Mesenchymal stem cell (in vitro differentiated cells and primary cell): ENCODE data around the gene ZNF791.

Experiments used
- DNase-seq: peaks from one replicate; pipeline ENCODE4 v3.0.0-alpha.2; 2013
- H2AFZ ChIP-seq: one replicate; pipeline ENCODE4 v1.6.1; 2013; ENCODE audit warnings: low read depth, mild to moderate bottlenecking, control low read depth, inconsistent platforms, low read length, moderate library complexity
- H2AK5ac ChIP-seq: 2 replicates; pipeline ENCODE4 v1.6.1; 2013; ENCODE audit warnings: low read length, moderate library complexity, mild to moderate bottlenecking, inconsistent platforms; ENCODE audit not compliant: severe bottlenecking
- H2BK120ac ChIP-seq: one replicate; pipeline ENCODE4 v1.6.1; 2013; ENCODE audit warnings: low read depth, mild to moderate bottlenecking, inconsistent platforms, low read length, moderate library complexity
- H2BK12ac ChIP-seq, 2 experiments: one replicate each; pipeline ENCODE4 v1.6.1; 2013; ENCODE audit warnings: inconsistent platforms in 2 of 2, low read length in 2 of 2, mild to moderate bottlenecking in 2 of 2, moderate library complexity in 2 of 2, control low read depth in 1 of 2
- H2BK15ac ChIP-seq: one replicate; pipeline ENCODE4 v1.6.1; 2013; ENCODE audit warnings: mild to moderate bottlenecking, low read depth, inconsistent platforms; ENCODE audit not compliant: poor library complexity, severe bottlenecking
- H2BK5ac ChIP-seq: 2 replicates; pipeline ENCODE4 v1.6.1; 2013; ENCODE audit warnings: low read depth, mild to moderate bottlenecking, low read length, control low read depth, inconsistent platforms; ENCODE audit not compliant: poor library complexity, severe bottlenecking
- H3K14ac ChIP-seq, 2 experiments: one replicate each; pipeline ENCODE4 v1.6.1; 2013; ENCODE audit warnings: inconsistent platforms in 2 of 2, low read length in 2 of 2, control low read depth in 1 of 2, mild to moderate bottlenecking in 1 of 2, moderate library complexity in 1 of 2
- H3K18ac ChIP-seq, 2 experiments: one replicate each; pipeline ENCODE4 v1.6.1; 2013; ENCODE audit warnings: inconsistent platforms in 2 of 2, low read length in 2 of 2, control low read depth in 1 of 2, low read depth in 1 of 2, mild to moderate bottlenecking in 1 of 2
- H3K23ac ChIP-seq, 2 experiments: one replicate each; pipeline ENCODE4 v1.6.1; 2013; ENCODE audit warnings: inconsistent platforms in 2 of 2, low read length in 2 of 2, mild to moderate bottlenecking in 2 of 2, moderate library complexity in 2 of 2, control low read depth in 1 of 2
- H3K27ac ChIP-seq: 2 replicates; pipeline ENCODE4 v1.5.1; 2013; ENCODE audit warnings: mild to moderate bottlenecking, moderate library complexity, low read length, control low read depth, inconsistent platforms; ENCODE audit not compliant: poor library complexity, severe bottlenecking
- H3K27me3 ChIP-seq, 2 experiments: 2 replicates each; pipeline versions ENCODE4 v1.6.1 to v1.7.0; 2013; ENCODE audit warnings: low read length in 2 of 2, mild to moderate bottlenecking in 2 of 2, moderate library complexity in 2 of 2, control low read depth in 1 of 2, inconsistent platforms in 1 of 2; ENCODE audit not compliant: control insufficient read depth in 1 of 2, insufficient read depth in 1 of 2
- H3K36me3 ChIP-seq, 2 experiments: 2 replicates each; pipeline versions ENCODE4 v1.6.1 to v1.7.0; 2013; ENCODE audit warnings: low read length in 2 of 2, control low read depth in 1 of 2, inconsistent platforms in 1 of 2, low read depth in 1 of 2, mild to moderate bottlenecking in 1 of 2; ENCODE audit not compliant: insufficient read depth in 2 of 2, control insufficient read depth in 1 of 2
- H3K4ac ChIP-seq, 2 experiments: one replicate each; pipeline ENCODE4 v1.6.1; 2013; ENCODE audit warnings: inconsistent platforms in 2 of 2, low read length in 2 of 2, mild to moderate bottlenecking in 2 of 2, moderate library complexity in 2 of 2, control low read depth in 1 of 2, low read depth in 1 of 2
- H3K4me1 ChIP-seq: 2 replicates; pipeline ENCODE4 v1.6.1; 2013; ENCODE audit warnings: low read depth, low read length, control low read depth; ENCODE audit not compliant: control insufficient read depth, insufficient read depth
- H3K4me2 ChIP-seq: 2 replicates; pipeline ENCODE4 v1.6.1; 2013; ENCODE audit warnings: low read length, mild to moderate bottlenecking, inconsistent platforms; ENCODE audit not compliant: poor library complexity, severe bottlenecking
- H3K4me3 ChIP-seq, 2 experiments: 2 replicates each; pipeline versions ENCODE4 v1.5.1 to v1.7.0; 2013; ENCODE audit warnings: low read length in 2 of 2, mild to moderate bottlenecking in 2 of 2, control low read depth in 1 of 2, low read depth in 1 of 2; ENCODE audit not compliant: insufficient read depth in 1 of 2
- H3K79me1 ChIP-seq: replicated peaks from 2 replicates; pipeline ENCODE4 v1.6.1; 2013; ENCODE audit warnings: mild to moderate bottlenecking, control low read depth, low read length, inconsistent platforms; ENCODE audit not compliant: poor library complexity, severe bottlenecking
- H3K9ac ChIP-seq: 2 replicates; pipeline ENCODE4 v1.7.0; 2013; ENCODE audit warnings: mild to moderate bottlenecking, low read length, moderate library complexity
- H3K9me3 ChIP-seq: 2 replicates; pipeline ENCODE4 v1.7.0; 2013; ENCODE audit warnings: mild to moderate bottlenecking, low read length; ENCODE audit not compliant: control insufficient read depth
- H4K8ac ChIP-seq: one replicate; pipeline ENCODE4 v1.6.1; 2013; ENCODE audit warnings: inconsistent platforms, mild to moderate bottlenecking, low read length, moderate library complexity
- H4K91ac ChIP-seq: one replicate; pipeline ENCODE4 v1.6.1; 2013; ENCODE audit warnings: mild to moderate bottlenecking, low read length, inconsistent platforms
- WGBS: methylation state at CpG from one replicate; pipeline ENCODE4 v1.1.7; 2013; ENCODE audit warnings: mixed read lengths; 5-methylcytosine and 5-hydroxymethylcytosine counted together

ZNF791 gene

GRCh38 chr19:12646551-12646950, 35.8 kb downstream of the ZNF791 start:
- no peak overlapping the region for H3K4me2 ChIP-seq
- H3K18ac ChIP-seq, result no peak overlapping the region
- no peak overlapping the region for H4K91ac ChIP-seq
- no peaks in the 10 kb centered on the region for H3K79me1 ChIP-seq
- H3K4me3 ChIP-seq, result no peak overlapping the region
- DNase-seq, result no peak
- H4K8ac ChIP-seq, result no peak overlapping the region
- H3K4me1 ChIP-seq, result peaks cover 2% of the 10 kb centered on the region
- no peak overlapping the region for H2BK12ac ChIP-seq
- H3K27me3 ChIP-seq, result no peaks in the 10 kb centered on the region
- H3K27ac ChIP-seq, result no peak overlapping the region
- H3K9me3 ChIP-seq, result no peaks in the 10 kb centered on the region
- no peak overlapping the region for H3K9ac ChIP-seq
- no peak overlapping the region for H3K4ac ChIP-seq
- no peak overlapping the region for H2BK5ac ChIP-seq
- no peak overlapping the region for H3K14ac ChIP-seq
- H2AK5ac ChIP-seq, result no peak overlapping the region
- no peak overlapping the region for H2BK15ac ChIP-seq
- peaks cover 5 to 28% of the 10 kb centered on the region in 2 experiments for H3K36me3 ChIP-seq
- WGBS, result 98% methylated on average over 7 of the region's 10 CpGs
- H3K23ac ChIP-seq, result no peak overlapping the region
- H2AFZ ChIP-seq, result no peak overlapping the region
- H2BK120ac ChIP-seq, result no peak overlapping the region

DNA sequence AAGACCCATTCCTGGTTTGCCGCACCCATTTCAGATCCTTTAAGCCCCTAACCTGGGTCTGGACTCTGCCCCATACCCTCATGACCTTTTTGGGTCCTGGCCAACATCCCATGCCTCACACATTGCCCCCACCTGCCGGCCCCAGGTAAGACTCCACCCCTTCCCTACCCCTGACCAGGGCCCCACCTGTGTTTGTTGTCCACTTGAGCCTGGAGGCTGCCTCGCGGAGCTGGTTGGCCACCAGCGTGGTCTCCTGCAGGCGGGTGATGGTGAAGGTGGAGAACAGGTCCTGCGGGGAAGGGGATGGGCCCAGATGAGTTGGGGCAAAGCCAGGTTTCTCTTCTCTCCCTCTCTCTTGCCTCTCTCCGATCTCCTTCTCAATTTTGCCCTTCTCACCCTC, 36.3 kb downstream of the ZNF791 start:
- H2BK5ac ChIP-seq, result no peak overlapping the region
- peaks cover 8 to 30% of the 10 kb centered on the region in 2 experiments for H3K36me3 ChIP-seq

DNA sequence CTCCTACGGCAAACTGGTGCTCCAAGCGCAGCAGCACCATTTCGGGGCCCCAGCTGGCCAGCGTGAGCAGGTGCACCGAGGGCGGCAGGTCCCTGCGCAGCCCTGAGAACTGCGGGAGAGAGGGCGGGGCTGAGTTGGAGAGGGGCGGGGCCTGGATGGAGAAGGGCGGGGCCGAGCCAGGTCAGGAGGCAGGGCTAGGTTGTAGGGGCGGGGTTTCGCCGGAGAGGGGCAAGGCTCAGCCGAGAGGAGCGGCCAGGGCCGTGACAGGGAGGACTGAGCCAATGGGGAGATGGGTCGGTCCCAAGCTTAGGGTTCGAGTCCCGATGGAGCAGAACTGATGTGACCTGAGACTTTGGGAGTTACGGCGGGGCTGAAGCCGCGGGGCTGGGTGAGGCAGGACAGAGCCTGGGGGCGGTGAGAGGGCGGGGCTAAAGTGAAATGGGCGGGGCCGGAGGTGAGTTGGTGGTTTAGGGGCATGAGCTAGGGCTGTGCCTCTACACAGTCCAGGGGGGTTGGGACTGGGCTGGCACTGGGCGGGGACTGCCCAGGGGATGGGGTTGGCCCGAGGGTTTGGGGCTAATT, 36.9 kb downstream of the ZNF791 start:
- no peak overlapping the region for H3K14ac ChIP-seq
- H4K91ac ChIP-seq, result no peak overlapping the region
- no peak overlapping the region for H3K4ac ChIP-seq
- no peak overlapping the region for H3K9ac ChIP-seq
- no peak overlapping the region for H2BK120ac ChIP-seq
- no peak overlapping the region for H2BK12ac ChIP-seq
- no peak overlapping the region for H3K27ac ChIP-seq
- no peak overlapping the region for H2BK15ac ChIP-seq
- no peak overlapping the region for H2AK5ac ChIP-seq
- no peak overlapping the region for H3K4me2 ChIP-seq
- H3K4me1 ChIP-seq, result peaks cover 2% of the 10 kb centered on the region
- no peak overlapping the region for H2BK5ac ChIP-seq
- peak overlapping the region in 1 of 2 experiments; percentile 32 for H3K4me3 ChIP-seq
- H3K36me3 ChIP-seq, result peaks cover 10 to 33% of the 10 kb centered on the region in 2 experiments
- WGBS, result 93% methylated on average over 30 of the region's 31 CpGs
- H4K8ac ChIP-seq, result no peak overlapping the region
- no peaks in the 10 kb centered on the region for H3K27me3 ChIP-seq
- no peaks in the 10 kb centered on the region for H3K9me3 ChIP-seq
- DNase-seq, result no peak
- H3K79me1 ChIP-seq, result no peaks in the 10 kb centered on the region
- no peak overlapping the region for H2AFZ ChIP-seq
- no peak overlapping the region for H3K18ac ChIP-seq
- H3K23ac ChIP-seq, result no peak overlapping the region

More for the DNA sequence above, 36.3 kb downstream of the ZNF791 start:
- no peak overlapping the region for H2AFZ ChIP-seq
- H3K79me1 ChIP-seq, result no peaks in the 10 kb centered on the region
- no peaks in the 10 kb centered on the region for H3K27me3 ChIP-seq
- H3K18ac ChIP-seq, result no peak overlapping the region
- H2AK5ac ChIP-seq, result no peak overlapping the region
- H4K91ac ChIP-seq, result no peak overlapping the region
- H3K4me1 ChIP-seq, result peaks cover 2% of the 10 kb centered on the region
- no peak overlapping the region for H2BK15ac ChIP-seq
- H3K4me3 ChIP-seq, result no peak overlapping the region
- no peak for DNase-seq
- H3K9ac ChIP-seq, result no peak overlapping the region
- no peak overlapping the region for H3K4ac ChIP-seq
- no peak overlapping the region for H3K23ac ChIP-seq
- WGBS, result 96% methylated on average over 7 of the region's 8 CpGs
- H3K27ac ChIP-seq, result no peak overlapping the region
- no peak overlapping the region for H2BK120ac ChIP-seq
- H3K14ac ChIP-seq, result no peak overlapping the region
- H2BK12ac ChIP-seq, result no peak overlapping the region
- no peak overlapping the region for H4K8ac ChIP-seq
- H3K9me3 ChIP-seq, result no peaks in the 10 kb centered on the region
- H3K4me2 ChIP-seq, result no peak overlapping the region

DNA sequence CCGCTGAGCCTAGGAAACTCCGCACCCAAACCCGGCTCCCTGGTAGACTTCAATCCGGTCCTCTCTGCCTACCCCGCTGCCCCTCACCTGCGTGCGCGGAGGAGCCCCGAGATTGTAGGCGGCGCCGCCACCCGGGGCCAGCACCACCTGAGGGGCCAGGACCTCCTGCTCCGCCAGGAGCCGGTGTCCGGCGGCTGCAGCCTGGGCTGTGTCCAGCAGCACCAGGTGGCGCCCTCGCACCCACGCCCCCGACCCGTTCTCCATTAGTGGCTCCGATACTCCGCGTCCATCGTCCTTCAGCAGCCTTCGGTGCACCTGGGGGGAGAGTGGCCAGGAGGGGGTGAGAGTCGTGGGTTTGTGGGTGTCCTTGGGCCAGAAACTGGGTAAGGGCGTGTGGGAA, 37.4 kb downstream of the ZNF791 start:
- no peak overlapping the region for H4K91ac ChIP-seq
- H2BK5ac ChIP-seq, result no peak overlapping the region
- peaks cover 10 to 33% of the 10 kb centered on the region in 2 experiments for H3K36me3 ChIP-seq
- no peaks in the 10 kb centered on the region for H3K9me3 ChIP-seq
- H3K4me1 ChIP-seq, result peaks cover 2% of the 10 kb centered on the region
- no peak overlapping the region for H2BK15ac ChIP-seq
- H3K18ac ChIP-seq, result no peak overlapping the region
- H2AK5ac ChIP-seq, result no peak overlapping the region
- H2BK12ac ChIP-seq, result no peak overlapping the region
- no peak overlapping the region for H3K23ac ChIP-seq
- H3K27ac ChIP-seq, result no peak overlapping the region
- no peak overlapping the region for H3K4me2 ChIP-seq
- H3K27me3 ChIP-seq, result no peaks in the 10 kb centered on the region
- H3K79me1 ChIP-seq, result no peaks in the 10 kb centered on the region
- no peak overlapping the region for H2AFZ ChIP-seq
- WGBS, result 96% methylated on average over 29 of the region's 29 CpGs
- H3K9ac ChIP-seq, result no peak overlapping the region
- no peak for DNase-seq
- no peak overlapping the region for H4K8ac ChIP-seq
- H3K4ac ChIP-seq, result no peak overlapping the region
- peak overlapping the region in 1 of 2 experiments; percentile 32 for H3K4me3 ChIP-seq
- no peak overlapping the region for H2BK120ac ChIP-seq
- H3K14ac ChIP-seq, result no peak overlapping the region
